AG09309 (cell line): ENCODE results near the gene STMN3.
"Not testable (repeated sequence)": the region's sequence is repeated elsewhere in the genome, so short reads cannot be mapped to it uniquely, and the experiment has no call there.

Source experiments
- DNase-seq: peaks from one replicate; pipeline ENCODE4 v3.0.0-alpha.2; 2010; ENCODE audit warnings: low read depth
- H3K4me3 ChIP-seq: 2 replicates; pipeline ENCODE4 v1.5.1; 2011; ENCODE audit warnings: mild to moderate bottlenecking, low read depth, low read length, moderate library complexity; ENCODE audit not compliant: control insufficient read depth
- CTCF ChIP-seq: IDR thresholded peaks from 2 replicates; pipeline ENCODE4 v1.5.1; 2011; ENCODE audit warnings: mild to moderate bottlenecking, low read depth, low read length, inconsistent platforms; ENCODE audit not compliant: insufficient read depth, control insufficient read depth; ENCODE audit errors: missing control alignments

STMN3 gene

GRCh38 chr20:63640086-63640485, 13.1 kb downstream of the STMN3 start:
- DNase-seq = no peak
- H3K4me3 ChIP-seq = no peak overlapping the region
- TF ChIP-seq CTCF = no peak

- TF ChIP-seq CTCF = no peak
- DNase-seq = no peak
- H3K4me3 ChIP-seq = no peak overlapping the region
Measured at GRCh38 chr20:63639093-63639975, 13.9 kb downstream of the STMN3 start.

GRCh38 chr20:63636752-63637628, 16.2 kb downstream of the STMN3 start:
- no peak for DNase-seq

GRCh38 chr20:63635431-63636141, 17.6 kb downstream of the STMN3 start:
- H3K4me3 ChIP-seq = no peak overlapping the region
- DNase-seq = no peak
- no peak for TF ChIP-seq CTCF

More at GRCh38 chr20:63636752-63637628, 16.2 kb downstream of the STMN3 start:
- TF ChIP-seq CTCF = no peak
- no peak overlapping the region for H3K4me3 ChIP-seq

GRCh38 chr20:63633732-63634131, 19.5 kb downstream of the STMN3 start:
- DNase-seq = no peak
- H3K4me3 ChIP-seq = no peak overlapping the region
- TF ChIP-seq CTCF = no peak

- H3K4me3 ChIP-seq, DNase-seq: not testable (repeated sequence)
Measured at GRCh38 chr20:63631426-63631825, 21.8 kb downstream of the STMN3 start.

- DNase-seq = not testable (repeated sequence)
Measured at GRCh38 chr20:63630956-63631355, 22.3 kb downstream of the STMN3 start.

More at GRCh38 chr20:63630956-63631355, 22.3 kb downstream of the STMN3 start:
- not testable (repeated sequence) for H3K4me3 ChIP-seq
